K562 (cell line): ENCODE data around the gene ARL3. TPM values are rescaled to one million over a fixed set of nuclear protein-coding genes. Genes with fewer than 3 reads are reported as not detected.

Experiments
- CC2D1A ChIP-seq: fragments of 450-650 bp; IDR thresholded peaks from 2 replicates; pipeline ENCODE4 v1.6.1; 2017; ENCODE audit warnings: mild to moderate bottlenecking
- FOXP1 ChIP-seq: sonication (generic); formaldehyde crosslinking; IDR thresholded peaks from 2 replicates; pipeline ENCODE4 v1.8.0; 2022; ENCODE audit warnings: mild to moderate bottlenecking, missing genetic modification reagents
- HSF4 ChIP-seq: fragments of 250-450 bp; sonication (Bioruptor Pico); IDR thresholded peaks from 2 replicates; pipeline ENCODE4 v2.1.2; 2022; ENCODE audit warnings: mild to moderate bottlenecking, moderate library complexity, borderline replicate concordance
- KAT2B ChIP-seq: IDR thresholded peaks from one replicate; pipeline ENCODE4 v1.6.1; 2012; ENCODE audit warnings: low read depth, mild to moderate bottlenecking, control low read depth, inconsistent platforms, low read length, moderate library complexity
- PURB ChIP-seq: sonication (generic); formaldehyde crosslinking; IDR thresholded peaks from 2 replicates; pipeline ENCODE4 v1.9.0; 2021; ENCODE audit warnings: low read depth, mild to moderate bottlenecking, missing genetic modification reagents
- STAT5A ChIP-seq: IDR thresholded peaks from 2 replicates; pipeline ENCODE4 v1.6.1; 2012; ENCODE audit warnings: low read length, inconsistent platforms, borderline replicate concordance
- ZFP30 ChIP-seq: fragments of 250-450 bp; sonication (Bioruptor Pico); IDR thresholded peaks from 2 replicates; pipeline ENCODE4 v1.8.0; 2022; ENCODE audit warnings: moderate library complexity, mild to moderate bottlenecking, inconsistent platforms, borderline replicate concordance
- ZNF354B ChIP-seq: fragments of 250-450 bp; sonication (Bioruptor Pico); IDR thresholded peaks from 2 replicates; pipeline ENCODE4 v1.4.0; 2020
- polyA plus RNA-seq, 8 experiments: library from polyadenylated mRNA; depleted of rRNA in 4 of 8; stranded (reverse) in 5 of 8; unstranded in 3 of 8; fragments of >200 nt; fragmentation: Nextera tagmentation in 2 of 8; fragmentation: Illumina TruSeq in 1 of 8; extraction: Ambion mirVana in 2 of 8; extraction: Trizol in 1 of 8; gene quantifications; 2 replicates each; pipeline versions ENCODE4 v1.2.1 to v1.2.3, GENCODE V29; 2011 to 2014; ENCODE audit warnings: inconsistent platforms in 1 of 8, missing spikeins in 1 of 8
- total RNA-seq, 7 experiments: library from RNA; depleted of rRNA in 6 of 7; stranded (reverse); fragments of >200 nt in 6 of 7; fragmentation: Illumina TruSeq in 2 of 7; extraction: Trizol in 2 of 7; gene quantifications; 2 replicates each; pipeline versions ENCODE4 v1.2.1 to v1.2.3, GENCODE V29; 2011 to 2021; ENCODE audit warnings: low replicate concordance in 1 of 7
- TF ChIP-seq, protein P1 (sequence below): IDR thresholded peaks from 2 replicates; pipeline ENCODE4 v1.6.1; 2011; ENCODE audit warnings: borderline replicate concordance, low read depth, mild to moderate bottlenecking, moderate library complexity, low read length; ENCODE audit not compliant: insufficient read depth, poor library complexity, severe bottlenecking
- TF ChIP-seq, protein P2 (sequence below), 3 experiments: IDR thresholded peaks in 2 of 3; conservative IDR thresholded peaks in 1 of 3; 2 replicates each; pipeline ENCODE4 v1.5.1; 2011 to 2012; ENCODE audit warnings: low read length in 3 of 3, mild to moderate bottlenecking in 3 of 3, control low read depth in 2 of 3, improper control_type of control experiment in 1 of 3, inconsistent platforms in 1 of 3, low read depth in 1 of 3, mixed read lengths in 1 of 3, moderate library complexity in 1 of 3; ENCODE audit not compliant: insufficient read depth in 2 of 3
- TF ChIP-seq, protein P3 (sequence below): fragments of 450-650 bp; formaldehyde crosslinking; IDR thresholded peaks from 2 replicates; pipeline ENCODE4 v1.4.0; 2020; ENCODE audit warnings: mild to moderate bottlenecking, moderate library complexity
- TF ChIP-seq, protein P4 (sequence below): fragments of 450-650 bp; IDR thresholded peaks from 2 replicates; pipeline ENCODE4 v1.7.1; 2018; ENCODE audit warnings: mild to moderate bottlenecking, low read depth; ENCODE audit not compliant: partially characterized antibody

ARL3 gene
- total and polyA plus RNA-seq, 9 of the 15 experiments (the other 6 are each of a cell fraction or from before 2014, with no cell fraction given): 2.9 to 8.9 (median 4.8) TPM

DNA sequence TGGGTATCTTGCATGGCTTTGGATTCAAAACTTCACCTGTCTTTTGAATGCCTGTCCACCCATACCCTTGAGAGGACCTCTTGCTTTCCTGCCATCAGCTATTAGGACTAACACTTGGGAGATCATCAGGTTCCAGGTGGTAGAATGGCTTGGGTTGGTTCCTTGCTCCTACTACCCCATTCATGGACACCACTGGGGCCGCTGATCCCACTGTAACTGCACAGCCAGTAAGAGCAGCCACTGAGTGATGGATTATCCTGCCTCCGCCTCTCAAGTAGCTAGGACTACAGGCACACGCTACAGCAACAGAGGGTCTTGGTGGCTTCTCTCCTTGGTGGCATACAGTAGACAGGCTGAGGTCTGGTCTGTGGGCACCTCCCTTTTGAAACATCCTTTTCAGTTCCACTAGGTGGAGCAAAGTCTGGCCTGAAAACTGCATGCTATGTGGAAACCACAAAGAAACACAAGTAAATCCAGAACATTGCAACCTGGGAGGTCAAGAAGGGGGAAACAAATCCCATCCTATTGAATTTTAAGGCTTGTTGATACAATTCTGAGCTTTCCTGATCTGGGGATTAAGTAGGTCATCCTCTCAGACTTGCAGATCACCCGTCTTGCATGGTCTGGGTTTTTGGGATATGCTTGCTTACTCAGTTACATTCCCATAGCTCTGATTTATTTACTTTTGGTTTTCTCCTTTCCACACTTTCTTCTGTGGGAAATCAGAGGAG is 38.9 kb upstream of the ARL3 start (continued):
- TF ChIP-seq, protein P1, sequence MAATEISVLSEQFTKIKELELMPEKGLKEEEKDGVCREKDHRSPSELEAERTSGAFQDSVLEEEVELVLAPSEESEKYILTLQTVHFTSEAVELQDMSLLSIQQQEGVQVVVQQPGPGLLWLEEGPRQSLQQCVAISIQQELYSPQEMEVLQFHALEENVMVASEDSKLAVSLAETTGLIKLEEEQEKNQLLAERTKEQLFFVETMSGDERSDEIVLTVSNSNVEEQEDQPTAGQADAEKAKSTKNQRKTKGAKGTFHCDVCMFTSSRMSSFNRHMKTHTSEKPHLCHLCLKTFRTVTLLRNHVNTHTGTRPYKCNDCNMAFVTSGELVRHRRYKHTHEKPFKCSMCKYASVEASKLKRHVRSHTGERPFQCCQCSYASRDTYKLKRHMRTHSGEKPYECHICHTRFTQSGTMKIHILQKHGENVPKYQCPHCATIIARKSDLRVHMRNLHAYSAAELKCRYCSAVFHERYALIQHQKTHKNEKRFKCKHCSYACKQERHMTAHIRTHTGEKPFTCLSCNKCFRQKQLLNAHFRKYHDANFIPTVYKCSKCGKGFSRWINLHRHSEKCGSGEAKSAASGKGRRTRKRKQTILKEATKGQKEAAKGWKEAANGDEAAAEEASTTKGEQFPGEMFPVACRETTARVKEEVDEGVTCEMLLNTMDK: no peak
- TF ChIP-seq, protein P2, sequence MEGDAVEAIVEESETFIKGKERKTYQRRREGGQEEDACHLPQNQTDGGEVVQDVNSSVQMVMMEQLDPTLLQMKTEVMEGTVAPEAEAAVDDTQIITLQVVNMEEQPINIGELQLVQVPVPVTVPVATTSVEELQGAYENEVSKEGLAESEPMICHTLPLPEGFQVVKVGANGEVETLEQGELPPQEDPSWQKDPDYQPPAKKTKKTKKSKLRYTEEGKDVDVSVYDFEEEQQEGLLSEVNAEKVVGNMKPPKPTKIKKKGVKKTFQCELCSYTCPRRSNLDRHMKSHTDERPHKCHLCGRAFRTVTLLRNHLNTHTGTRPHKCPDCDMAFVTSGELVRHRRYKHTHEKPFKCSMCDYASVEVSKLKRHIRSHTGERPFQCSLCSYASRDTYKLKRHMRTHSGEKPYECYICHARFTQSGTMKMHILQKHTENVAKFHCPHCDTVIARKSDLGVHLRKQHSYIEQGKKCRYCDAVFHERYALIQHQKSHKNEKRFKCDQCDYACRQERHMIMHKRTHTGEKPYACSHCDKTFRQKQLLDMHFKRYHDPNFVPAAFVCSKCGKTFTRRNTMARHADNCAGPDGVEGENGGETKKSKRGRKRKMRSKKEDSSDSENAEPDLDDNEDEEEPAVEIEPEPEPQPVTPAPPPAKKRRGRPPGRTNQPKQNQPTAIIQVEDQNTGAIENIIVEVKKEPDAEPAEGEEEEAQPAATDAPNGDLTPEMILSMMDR (IDR thresholded peaks at IDR 0.05 in 2 of 3, conservative IDR thresholded peaks at IDR 0.05 in 1 of 3; ENCODE audit: insufficient read depth in 2 of 3, low read depth in 1 of 3, low read length in 3 of 3): peak; percentile 35 to 58 (median 50); a peak in 5 of 6 replicates
- TF ChIP-seq ZNF354B (no peak), KAT2B (no peak), HSF4 (CRISPR knock-in tag) (no peak), CC2D1A (no peak), ZFP30 (CRISPR knock-in tag) (no peak), FOXP1 (CRISPR knock-in tag) (no peak), PURB (CRISPR knock-in tag) (no peak), STAT5A (no peak)
- TF ChIP-seq, protein P3, sequence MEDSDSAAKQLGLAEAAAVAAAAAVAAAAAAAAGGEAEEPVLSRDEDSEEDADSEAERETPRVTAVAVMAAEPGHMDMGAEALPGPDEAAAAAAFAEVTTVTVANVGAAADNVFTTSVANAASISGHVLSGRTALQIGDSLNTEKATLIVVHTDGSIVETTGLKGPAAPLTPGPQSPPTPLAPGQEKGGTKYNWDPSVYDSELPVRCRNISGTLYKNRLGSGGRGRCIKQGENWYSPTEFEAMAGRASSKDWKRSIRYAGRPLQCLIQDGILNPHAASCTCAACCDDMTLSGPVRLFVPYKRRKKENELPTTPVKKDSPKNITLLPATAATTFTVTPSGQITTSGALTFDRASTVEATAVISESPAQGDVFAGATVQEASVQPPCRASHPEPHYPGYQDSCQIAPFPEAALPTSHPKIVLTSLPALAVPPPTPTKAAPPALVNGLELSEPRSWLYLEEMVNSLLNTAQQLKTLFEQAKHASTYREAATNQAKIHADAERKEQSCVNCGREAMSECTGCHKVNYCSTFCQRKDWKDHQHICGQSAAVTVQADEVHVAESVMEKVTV (CRISPR knock-in tag): no peak
- TF ChIP-seq, protein P4, sequence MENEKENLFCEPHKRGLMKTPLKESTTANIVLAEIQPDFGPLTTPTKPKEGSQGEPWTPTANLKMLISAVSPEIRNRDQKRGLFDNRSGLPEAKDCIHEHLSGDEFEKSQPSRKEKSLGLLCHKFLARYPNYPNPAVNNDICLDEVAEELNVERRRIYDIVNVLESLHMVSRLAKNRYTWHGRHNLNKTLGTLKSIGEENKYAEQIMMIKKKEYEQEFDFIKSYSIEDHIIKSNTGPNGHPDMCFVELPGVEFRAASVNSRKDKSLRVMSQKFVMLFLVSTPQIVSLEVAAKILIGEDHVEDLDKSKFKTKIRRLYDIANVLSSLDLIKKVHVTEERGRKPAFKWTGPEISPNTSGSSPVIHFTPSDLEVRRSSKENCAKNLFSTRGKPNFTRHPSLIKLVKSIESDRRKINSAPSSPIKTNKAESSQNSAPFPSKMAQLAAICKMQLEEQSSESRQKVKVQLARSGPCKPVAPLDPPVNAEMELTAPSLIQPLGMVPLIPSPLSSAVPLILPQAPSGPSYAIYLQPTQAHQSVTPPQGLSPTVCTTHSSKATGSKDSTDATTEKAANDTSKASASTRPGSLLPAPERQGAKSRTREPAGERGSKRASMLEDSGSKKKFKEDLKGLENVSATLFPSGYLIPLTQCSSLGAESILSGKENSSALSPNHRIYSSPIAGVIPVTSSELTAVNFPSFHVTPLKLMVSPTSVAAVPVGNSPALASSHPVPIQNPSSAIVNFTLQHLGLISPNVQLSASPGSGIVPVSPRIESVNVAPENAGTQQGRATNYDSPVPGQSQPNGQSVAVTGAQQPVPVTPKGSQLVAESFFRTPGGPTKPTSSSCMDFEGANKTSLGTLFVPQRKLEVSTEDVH: no peak
